Gastrocnemius medialis (tissue), 4 donors: ENCODE data around the gene PLIN5.

Experiments
- CTCF ChIP-seq, 5 experiments: fragments of 450-650 bp in 3 of 5; fragments of 200-600 bp in 2 of 5; sonication (generic) in 2 of 5; IDR thresholded peaks in 4 of 5; conservative IDR thresholded peaks in 1 of 5; 1 replicate in 4 of 5; 2 replicates in 1 of 5; pipeline ENCODE4 v1.5.1; 2016 to 2019; ENCODE audit warnings: antibody characterized with exemption in 5 of 5, mild to moderate bottlenecking in 3 of 5, moderate library complexity in 3 of 5
- POLR2A ChIP-seq, 2 donors: fragments of 450-650 bp; IDR thresholded peaks; one replicate each; pipeline ENCODE4 v1.6.1; 2017; ENCODE audit warnings: antibody characterized with exemption in 2 of 2, mild to moderate bottlenecking in 2 of 2, moderate library complexity in 2 of 2

GRCh38 chr19:4522291-4523002 is 12.6 kb downstream of the PLIN5 start:
- no peak for TF ChIP-seq CTCF (IDR thresholded peaks at IDR 0.05 in 4 of 5, conservative IDR thresholded peaks at IDR 0.05 in 1 of 5)
- TF ChIP-seq POLR2A (IDR thresholded peaks at IDR 0.05): no peak
